PC-9 (cell line): Measurements from ENCODE around the gene C3orf20.

ENCODE experiments used
- CTCF ChIP-seq: fragments of 200-600 bp; sonication (generic); conservative IDR thresholded peaks from 2 replicates; pipeline ENCODE4 v1.6.1; 2017; ENCODE audit warnings: mixed run types, antibody characterized with exemption, mild to moderate bottlenecking, moderate library complexity
- EZH2 ChIP-seq: fragments of 200-600 bp; sonication (generic); IDR thresholded peaks from 2 replicates; pipeline ENCODE4 v1.8.0; 2017; ENCODE audit warnings: antibody characterized with exemption, low read depth

- TF ChIP-seq CTCF (no peak), EZH2 (no peak)
These were observed 98.3 kb downstream of the C3orf20 start for GRCh38 chr3:14773281-14773680.
